Left renal cortex interstitium (tissue), 4 donors: ENCODE data around the gene ZNF37A. TPM values are rescaled to one million over a fixed set of nuclear protein-coding genes. Genes with fewer than 3 reads are reported as not detected.
"Not testable (repeated sequence)": the region's sequence is repeated elsewhere in the genome, so short reads cannot be mapped to it uniquely, and the experiment has no call there.

ENCODE experiments used
- DNase-seq, 4 donors: peaks; one replicate each; pipeline ENCODE4 v3.0.0-alpha.2; 2013; ENCODE audit warnings: low read depth in 4 of 4, low spot score in 2 of 4, missing footprints in 1 of 4
- polyA plus RNA-seq, 4 donors: library from polyadenylated mRNA; unstranded; fragments of 120-200 nt; gene quantifications; one replicate each; pipeline ENCODE4 v1.2.1, GENCODE V29; 2013; ENCODE audit not compliant: insufficient read length in 4 of 4

Gene ZNF37A
- polyA plus RNA-seq, 4 donors = 14.1 to 24.5 (median 19.2) TPM

DNA sequence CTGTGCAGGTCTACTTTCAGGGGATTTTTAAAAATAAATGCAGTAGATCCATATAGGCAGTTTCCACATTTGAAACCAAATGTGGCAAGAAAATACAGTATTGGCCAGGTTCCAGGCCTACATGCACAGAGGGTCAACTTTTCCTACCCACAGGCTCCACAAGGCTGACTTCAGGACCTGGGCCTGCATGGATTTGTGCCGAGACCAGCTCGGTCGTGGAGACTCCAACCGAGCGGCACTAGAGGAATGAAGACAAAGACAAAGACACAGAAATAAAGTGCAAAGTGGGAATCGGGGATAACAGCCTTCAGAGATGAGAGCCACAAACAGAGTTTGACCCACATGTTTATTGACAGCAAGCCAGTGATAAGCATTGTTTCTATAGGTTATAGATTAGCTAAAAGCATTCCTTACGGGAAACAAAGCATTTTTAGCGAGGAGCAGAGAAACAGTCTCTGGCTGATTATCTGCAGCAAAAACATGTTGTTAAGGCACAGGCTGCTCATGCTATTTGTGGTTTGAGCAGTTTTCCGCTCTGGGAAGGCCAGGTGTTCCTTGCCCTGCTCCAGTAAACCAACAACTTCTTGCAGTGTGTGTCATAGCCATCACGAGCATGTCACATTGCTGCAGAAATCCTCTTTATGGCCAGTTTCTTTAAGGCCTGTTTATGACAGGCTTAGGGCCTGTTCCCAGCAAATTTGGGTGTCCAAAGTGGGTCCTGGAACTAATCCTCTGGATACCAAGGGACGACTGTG, 52.6 kb downstream of the ZNF37A start:
- DNase-seq = no peak

DNA sequence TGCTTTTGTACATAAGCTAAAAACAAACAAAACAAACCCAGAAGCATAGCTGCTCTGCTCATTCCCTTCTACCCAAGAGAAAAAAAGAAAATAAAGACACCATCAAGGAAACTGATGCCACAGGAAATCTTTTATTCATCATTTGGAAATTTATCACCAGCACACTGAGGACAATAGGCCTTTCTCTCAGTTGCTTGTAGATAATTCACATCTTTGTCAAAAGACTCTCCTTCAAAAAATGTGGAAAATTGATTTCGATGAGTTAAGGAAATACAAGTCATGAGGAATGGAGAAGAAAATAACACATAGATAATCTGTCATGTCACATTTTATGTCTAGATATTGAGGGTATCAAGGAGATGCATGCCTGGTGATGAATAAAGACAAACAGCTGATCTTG, 53.5 kb downstream of the ZNF37A start:
- DNase-seq = no peak

DNA sequence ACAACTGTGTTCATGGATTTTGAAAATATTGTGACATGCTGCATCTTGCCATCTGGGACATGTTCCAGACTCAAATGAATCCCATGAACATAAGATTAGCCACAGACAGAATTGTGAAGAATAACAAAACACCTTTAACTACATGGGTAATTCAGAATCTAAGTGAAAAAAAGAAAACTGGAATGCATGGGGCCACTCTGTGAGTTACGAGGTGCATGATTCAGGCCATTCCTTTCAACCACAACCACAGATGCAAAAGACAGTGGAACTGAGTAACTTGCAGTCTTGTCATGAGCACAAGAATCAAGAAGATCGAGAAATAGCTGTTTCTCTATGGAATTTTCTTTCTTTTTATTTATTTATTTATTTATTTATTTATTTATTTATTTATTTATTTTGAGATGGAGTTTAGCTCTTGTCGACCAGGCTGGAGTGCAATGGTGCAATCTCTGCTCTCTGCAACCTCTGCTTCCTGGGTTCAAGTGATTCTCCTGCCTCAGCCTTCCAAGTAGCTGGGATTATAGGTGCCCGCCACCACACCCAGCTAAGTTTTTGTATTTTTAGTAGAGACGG, 56.8 kb downstream of the ZNF37A start:
- DNase-seq = not testable (repeated sequence)

DNA sequence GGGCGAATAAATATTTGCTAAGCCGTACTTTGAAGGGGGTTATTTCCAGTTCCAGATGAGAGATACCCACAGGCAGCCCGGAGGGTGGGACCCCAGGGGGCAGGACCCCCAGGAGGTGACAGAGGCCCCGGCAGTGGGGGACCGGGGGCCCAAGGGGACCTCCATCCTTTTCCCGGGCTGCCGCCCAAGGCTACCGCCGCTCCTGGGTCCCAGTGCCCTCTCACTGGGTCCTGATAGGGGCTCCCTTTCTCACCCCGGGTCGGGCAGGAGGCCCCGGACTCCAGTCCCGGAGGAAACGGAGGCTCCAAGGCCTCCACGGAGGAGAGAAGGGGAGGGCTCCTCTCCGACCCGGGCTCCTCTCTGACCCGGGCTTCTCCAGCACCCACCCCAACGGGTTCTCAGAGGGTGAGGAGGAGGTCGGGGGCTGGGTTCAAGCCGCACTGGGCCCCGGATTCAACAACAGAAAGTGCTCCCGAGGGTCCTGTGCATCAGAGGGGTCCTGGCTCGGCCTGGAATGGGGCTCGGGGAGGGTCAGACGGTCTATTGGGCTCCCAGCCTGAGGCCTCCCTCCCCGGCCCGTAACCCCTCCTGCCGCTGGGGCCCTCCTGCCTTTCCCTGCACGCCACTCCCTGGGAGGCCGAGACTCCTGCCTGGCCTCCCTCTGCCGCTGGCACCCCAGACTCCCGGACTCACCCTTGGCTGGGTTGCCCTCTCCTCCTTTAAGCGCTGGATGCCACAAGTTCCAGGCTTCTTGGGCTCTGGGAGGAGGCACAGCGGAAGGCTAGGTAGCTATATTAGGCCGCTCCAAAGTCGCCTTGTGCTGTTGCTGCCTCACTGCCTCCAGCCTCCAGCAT, 62.5 kb downstream of the ZNF37A start:
- no peak for DNase-seq

DNA sequence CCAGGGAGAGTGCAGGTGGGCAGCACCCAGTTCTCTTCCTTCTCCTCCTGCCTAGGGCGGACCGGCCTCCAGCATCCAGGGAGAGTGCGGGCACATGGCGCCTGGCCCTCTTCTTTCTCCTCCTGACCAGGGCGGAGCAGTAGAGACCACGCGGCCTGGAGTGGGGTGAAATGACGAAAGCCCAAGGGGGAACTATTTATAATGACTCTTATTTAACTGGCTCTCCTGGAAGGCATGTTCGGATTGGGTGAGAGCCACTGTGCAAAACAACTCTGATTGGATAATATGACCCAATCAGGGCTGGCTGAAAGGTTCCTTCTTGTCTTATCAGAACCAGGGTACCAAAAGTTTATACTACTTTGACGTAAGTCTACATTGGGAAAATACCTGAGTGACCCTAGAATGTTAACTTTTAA, 63.1 kb downstream of the ZNF37A start:
- no peak for DNase-seq

DNA sequence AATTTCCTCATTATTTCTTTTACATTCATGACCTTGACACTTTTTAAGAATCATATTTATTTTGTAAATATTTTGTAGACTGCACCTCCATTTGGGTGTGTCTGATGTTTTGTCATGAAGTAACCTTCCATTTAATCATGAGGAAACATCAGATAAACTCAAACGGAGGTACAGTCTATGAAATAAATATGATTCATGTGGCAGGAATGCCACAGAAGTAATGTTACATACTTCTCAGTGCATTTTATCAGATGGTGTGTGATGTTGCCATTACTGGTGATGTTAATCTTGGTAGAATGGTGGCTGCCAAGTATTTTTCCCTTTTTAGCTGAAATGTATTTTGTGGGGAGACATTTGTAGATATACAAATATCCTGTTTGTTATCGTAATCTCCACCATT, 64.9 kb downstream of the ZNF37A start:
- no peak for DNase-seq

DNA sequence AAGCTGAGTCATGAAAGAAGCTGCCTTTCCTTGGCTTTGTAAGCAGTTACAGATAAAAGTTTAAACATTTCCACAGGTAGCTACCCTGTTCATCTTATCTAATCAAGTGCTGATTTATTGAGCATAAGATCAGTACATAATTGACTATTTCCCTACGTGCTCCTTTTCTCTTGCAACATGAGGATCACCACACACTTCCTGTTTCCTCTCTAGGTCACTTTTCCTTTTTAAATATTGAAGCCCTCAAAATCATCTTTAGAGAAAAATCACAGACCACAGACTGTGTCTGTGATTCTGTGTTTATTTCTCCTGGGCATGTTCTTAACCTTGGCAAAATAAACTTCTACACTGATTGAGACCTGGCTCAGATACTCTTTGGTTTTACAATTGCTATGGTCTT, 69.5 kb downstream of the ZNF37A start:
- DNase-seq = no peak

DNA sequence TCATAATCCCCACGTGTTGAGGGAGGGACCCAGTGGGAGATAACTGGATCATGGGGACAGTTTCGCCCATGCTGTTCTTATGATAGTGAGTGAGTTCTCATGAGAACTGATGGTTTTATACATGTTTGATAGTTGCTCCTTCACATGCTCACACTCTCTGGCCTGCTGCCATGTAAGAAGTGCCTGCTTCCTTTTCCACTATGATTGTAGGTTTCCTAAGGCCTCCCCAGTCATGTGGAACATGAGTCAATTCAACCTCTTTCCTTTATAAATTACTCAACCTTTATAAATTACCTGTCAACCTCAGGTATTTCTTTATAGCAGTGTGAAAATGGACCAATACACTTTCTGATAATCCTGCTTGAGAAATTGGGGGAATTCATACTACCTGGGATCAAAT, 80.2 kb downstream of the ZNF37A start:
- DNase-seq = no peak

DNA sequence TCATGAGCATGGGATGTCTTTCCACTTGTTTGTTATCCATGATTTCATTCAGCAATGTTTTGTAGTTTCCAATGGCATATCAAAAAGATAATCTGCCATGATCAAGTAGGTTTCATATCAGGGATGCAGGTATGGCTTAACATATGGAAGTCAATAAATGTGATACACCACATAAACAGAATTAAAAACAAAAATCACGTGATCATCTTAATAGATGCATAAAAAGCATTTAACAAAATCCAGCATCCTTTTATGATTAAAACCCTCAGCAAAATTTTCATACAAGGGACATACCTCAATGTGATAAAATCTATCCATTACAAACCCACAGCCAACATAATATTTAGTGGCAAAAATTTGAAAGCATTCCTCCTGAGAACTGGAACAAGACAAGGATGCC, 90.3 kb downstream of the ZNF37A start:
- no peak for DNase-seq

Other genes starting within 250 kb of the ZNF37A start
- 10 to 100 TPM; 27.8 to 43.0 (median 34.4) TPM for gene ZNF248, start 236.7 kb upstream of the ZNF37A start, polyA plus RNA-seq
- 10 to 100 TPM; 12.1 to 16.1 (median 14.6) TPM for gene ZNF25, start 117.7 kb upstream of the ZNF37A start, polyA plus RNA-seq
- 10 to 100 TPM; 37.7 to 49.5 (median 45.3) TPM for gene ZNF33A, start 83.7 kb upstream of the ZNF37A start, polyA plus RNA-seq